ENCODE data around the gene FMR1NB. TPM values are rescaled to one million over a fixed set of nuclear protein-coding genes. Genes with fewer than 3 reads are reported as not detected.
A peak's percentile ranks its signal among the peaks of the same experiment; 100 is the strongest.

FMR1NB gene
- polyA plus RNA-seq, 1 experiment: not detected

DNA sequence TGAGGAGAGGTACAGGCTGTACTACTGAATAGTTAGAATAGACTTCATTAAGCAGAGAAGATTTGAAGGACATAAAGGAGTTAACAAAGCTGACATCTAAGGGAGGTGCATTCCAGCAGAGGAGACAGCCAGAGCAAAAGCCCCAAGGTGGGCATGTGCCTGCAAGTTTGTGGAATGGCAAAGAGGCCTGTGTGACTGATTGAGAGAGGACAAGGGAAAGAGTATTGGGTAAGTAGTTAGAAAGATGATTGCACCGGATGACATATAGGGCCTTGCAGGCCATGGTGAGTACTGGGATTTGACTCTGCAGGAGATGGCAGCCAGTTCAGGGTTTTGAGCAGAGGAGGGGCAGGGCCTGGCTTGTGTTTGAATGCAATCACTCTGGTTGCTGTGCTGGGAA is 55.9 kb downstream of the FMR1NB start:
- TF ChIP-seq, protein P1, sequence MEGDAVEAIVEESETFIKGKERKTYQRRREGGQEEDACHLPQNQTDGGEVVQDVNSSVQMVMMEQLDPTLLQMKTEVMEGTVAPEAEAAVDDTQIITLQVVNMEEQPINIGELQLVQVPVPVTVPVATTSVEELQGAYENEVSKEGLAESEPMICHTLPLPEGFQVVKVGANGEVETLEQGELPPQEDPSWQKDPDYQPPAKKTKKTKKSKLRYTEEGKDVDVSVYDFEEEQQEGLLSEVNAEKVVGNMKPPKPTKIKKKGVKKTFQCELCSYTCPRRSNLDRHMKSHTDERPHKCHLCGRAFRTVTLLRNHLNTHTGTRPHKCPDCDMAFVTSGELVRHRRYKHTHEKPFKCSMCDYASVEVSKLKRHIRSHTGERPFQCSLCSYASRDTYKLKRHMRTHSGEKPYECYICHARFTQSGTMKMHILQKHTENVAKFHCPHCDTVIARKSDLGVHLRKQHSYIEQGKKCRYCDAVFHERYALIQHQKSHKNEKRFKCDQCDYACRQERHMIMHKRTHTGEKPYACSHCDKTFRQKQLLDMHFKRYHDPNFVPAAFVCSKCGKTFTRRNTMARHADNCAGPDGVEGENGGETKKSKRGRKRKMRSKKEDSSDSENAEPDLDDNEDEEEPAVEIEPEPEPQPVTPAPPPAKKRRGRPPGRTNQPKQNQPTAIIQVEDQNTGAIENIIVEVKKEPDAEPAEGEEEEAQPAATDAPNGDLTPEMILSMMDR (IDR thresholded peaks at IDR 0.05; ENCODE audit: insufficient read depth, low read depth, low read length): no peak
- ChIA-PET POLR2A (no interaction called here), CTCF (no interaction called here)

DNA sequence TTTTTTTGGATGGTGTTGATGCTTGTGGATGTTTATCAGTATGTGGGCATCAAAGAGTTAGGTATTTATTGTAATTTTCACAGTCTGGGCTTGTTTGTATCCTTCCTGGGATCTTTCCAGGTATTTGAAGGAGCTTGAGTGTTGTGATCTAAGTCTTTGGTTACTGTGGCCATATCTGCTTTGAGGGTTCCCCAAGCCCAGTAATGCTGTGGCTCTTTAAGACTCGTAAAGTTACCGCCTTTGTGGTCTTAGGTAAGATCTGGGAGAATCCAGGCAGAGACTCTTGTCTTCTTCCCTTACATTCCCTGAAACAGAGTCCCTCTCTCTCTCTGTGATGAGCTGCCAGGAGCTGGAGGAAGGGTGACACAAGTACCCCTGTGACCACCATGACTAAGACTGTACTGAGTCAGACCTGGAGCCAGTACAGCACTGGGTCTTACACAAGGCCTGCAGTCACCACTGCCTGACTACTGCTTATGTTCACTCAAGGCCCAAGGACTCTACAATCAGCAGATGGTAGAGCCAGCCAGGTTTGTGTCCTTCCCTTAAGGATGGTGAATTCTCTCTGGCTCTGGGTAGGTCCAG is 62.2 kb downstream of the FMR1NB start:
- Histone ChIP-seq H3K4me3 (ENCODE audit: low read depth, low read length) (no peak overlapping the region), H3K27me3 (ENCODE audit: control insufficient read depth, insufficient read depth, low read length) (no peaks in the 10 kb centered on the region), H3K36me3 (ENCODE audit: control insufficient read depth, insufficient read depth, low read length) (no peaks in the 10 kb centered on the region)
- no peak for DNase-seq (ENCODE audit: low read depth)
- POLR2A ChIA-PET: no interaction called here
- TF ChIP-seq, protein P1 (IDR thresholded peaks at IDR 0.05; ENCODE audit: insufficient read depth, low read depth, low read length): no peak
- CTCF ChIA-PET: no interaction called here

More for the DNA sequence above, 55.9 kb downstream of the FMR1NB start:
- Histone ChIP-seq H3K4me3 (ENCODE audit: low read depth, low read length) (no peak overlapping the region), H3K36me3 (ENCODE audit: control insufficient read depth, insufficient read depth, low read length) (no peaks in the 10 kb centered on the region), H3K27me3 (ENCODE audit: control insufficient read depth, insufficient read depth, low read length) (no peaks in the 10 kb centered on the region)
- DNase-seq (ENCODE audit: low read depth): no peak

GRCh38 chrX:148047200-148047599 is 66.1 kb downstream of the FMR1NB start:
- ChIA-PET CTCF (no interaction called here), POLR2A (no interaction called here)
- Histone ChIP-seq H3K27me3 (ENCODE audit: control insufficient read depth, insufficient read depth, low read length) (no peaks in the 10 kb centered on the region), H3K4me3 (ENCODE audit: low read depth, low read length) (no peak overlapping the region), H3K36me3 (ENCODE audit: control insufficient read depth, insufficient read depth, low read length) (no peaks in the 10 kb centered on the region)
- TF ChIP-seq, protein P1 (IDR thresholded peaks at IDR 0.05; ENCODE audit: insufficient read depth, low read depth, low read length): no peak
- DNase-seq (ENCODE audit: low read depth): no peak

GRCh38 chrX:148049441-148049840 is 68.3 kb downstream of the FMR1NB start:
- ChIA-PET POLR2A (no interaction called here), CTCF (interaction anchor here (0.8 kb wide), 1 partner anchor 1422 kb away, joined by 3 read pairs; no protein-coding TSS in a partner anchor)

DNA sequence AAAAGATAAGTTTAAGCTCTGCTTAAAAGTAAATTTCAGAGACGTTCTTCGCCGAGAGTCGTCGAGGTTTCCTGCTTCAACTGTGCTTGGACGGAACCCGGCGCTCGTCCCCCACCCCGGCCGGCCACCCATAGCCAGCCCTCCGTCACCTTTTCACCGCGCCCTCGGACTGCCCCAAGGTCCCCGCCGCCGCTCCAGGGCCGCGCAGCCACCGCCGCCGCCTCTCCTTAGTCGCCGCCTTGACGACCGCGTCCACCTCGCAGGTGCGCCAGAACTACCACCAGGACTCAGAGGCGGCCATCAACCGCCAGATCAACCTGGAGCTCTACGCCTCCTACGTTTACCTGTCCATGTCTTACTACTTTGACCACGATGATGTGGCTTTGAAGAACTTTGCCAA is 70.8 kb downstream of the FMR1NB start:
- Histone ChIP-seq H3K27me3 (ENCODE audit: control insufficient read depth, insufficient read depth, low read length) (no peaks in the 10 kb centered on the region), H3K36me3 (ENCODE audit: control insufficient read depth, insufficient read depth, low read length) (no peaks in the 10 kb centered on the region), H3K4me3 (ENCODE audit: low read depth, low read length) (no peak overlapping the region)
- CTCF ChIA-PET: no interaction called here
- no peak for DNase-seq (ENCODE audit: low read depth)
- TF ChIP-seq, protein P1 (IDR thresholded peaks at IDR 0.05; ENCODE audit: insufficient read depth, low read depth, low read length): no peak
- POLR2A ChIA-PET: no interaction called here

More at GRCh38 chrX:148049441-148049840, 68.3 kb downstream of the FMR1NB start:
- H3K27me3 ChIP-seq (ENCODE audit: control insufficient read depth, insufficient read depth, low read length): no peaks in the 10 kb centered on the region
- TF ChIP-seq, protein P1 (IDR thresholded peaks at IDR 0.05; ENCODE audit: insufficient read depth, low read depth, low read length): peak; percentile 47
- H3K36me3 ChIP-seq (ENCODE audit: control insufficient read depth, insufficient read depth, low read length): no peaks in the 10 kb centered on the region
- no peak for DNase-seq (ENCODE audit: low read depth)
- H3K4me3 ChIP-seq (ENCODE audit: low read depth, low read length): no peak overlapping the region

Measured in BJ (cell line).